ENCODE measurements around the gene MPP4. TPM values are rescaled to one million over a fixed set of nuclear protein-coding genes. Genes with fewer than 3 reads are reported as not detected.

The MPP4 gene
- total and polyA plus RNA-seq, 9 of the 15 experiments (the other 6 are each of a cell fraction or from before 2014, with no cell fraction given) = 0.03 to 0.08 TPM; not detected in 7

- no peak for FAIRE-seq
- no peak for ATAC-seq
- no peak for DNase-seq (ENCODE audit: extremely low read depth in 1 of 4, low spot score in 3 of 4)
- TF ChIP-seq SP1 (CRISPR knock-in tag; IDR thresholded peaks at IDR 0.05) (no peak), MITF (IDR thresholded peaks at IDR 0.05) (no peak)
- no peak overlapping the region for H3K4me3 ChIP-seq
- POLR2A ChIA-PET = no interaction called here
- CTCF ChIA-PET (ENCODE audit: low intra/inter-chr PET ratio) = no interaction called here
- in situ Hi-C loops (cut with MboI) = no loop called here
- H3K27me3 ChIP-seq (ENCODE audit: control insufficient read depth in 2 of 2, insufficient read depth in 2 of 2, low read length in 2 of 2) = no peaks in the 10 kb centered on the region
- 100% methylated on average over 1 of the region's 1 CpG for WGBS (ENCODE audit: insufficient coverage, low coverage, missing lambda C conversion rate)
- no peak overlapping the region for H3K9ac ChIP-seq (ENCODE audit: insufficient read depth in 1 of 2, low read depth in 2 of 2, low read length in 2 of 2)
- no peaks in the 10 kb centered on the region for H3K79me2 ChIP-seq (ENCODE audit: control insufficient read depth, insufficient read depth, low read length)
- no peak overlapping the region for H3K27ac ChIP-seq (ENCODE audit: extremely low read depth, low read depth, low read length)
- H3K4me2 ChIP-seq (ENCODE audit: insufficient read depth, low read length) = no peak overlapping the region
- no peaks in the 10 kb centered on the region for H3K9me3 ChIP-seq (replicated peaks; ENCODE audit: control insufficient read depth, insufficient read depth, low read depth, low read length)
- H3K9me1 ChIP-seq (ENCODE audit: control insufficient read depth, insufficient read depth, low read length) = no peaks in the 10 kb centered on the region
- no peaks in the 10 kb centered on the region for H4K20me1 ChIP-seq (replicated peaks; ENCODE audit: control insufficient read depth, insufficient read depth, low read length)
- no peaks in the 10 kb centered on the region for H3K4me1 ChIP-seq (replicated peaks in 1 of 2; ENCODE audit: control insufficient read depth in 2 of 2, insufficient read depth in 2 of 2, low read length in 2 of 2)
- intact Hi-C loops (cut with micrococcal nuclease) = no loop called here
- peaks cover 23% of the 10 kb centered on the region; the same call in 1 of the 3 replicates for H3K36me3 ChIP-seq (ENCODE audit: control insufficient read depth, insufficient read depth, low read length)
- BruUV-seq (replicated peaks) = no TSS peak
- no peak overlapping the region for H2AFZ ChIP-seq (ENCODE audit: low read depth, low read length)
Observed at GRCh38 chr2:201707142-201707541, 8.7 kb upstream of the MPP4 start.

- 65% methylated on average over 5 of the region's 5 CpGs for WGBS (ENCODE audit: insufficient coverage, low coverage, missing lambda C conversion rate)
- no peaks in the 10 kb centered on the region for H3K4me1 ChIP-seq (replicated peaks in 1 of 2; ENCODE audit: control insufficient read depth in 2 of 2, insufficient read depth in 2 of 2, low read length in 2 of 2)
- no peak overlapping the region for H2AFZ ChIP-seq (ENCODE audit: low read depth, low read length)
- H3K4me3 ChIP-seq = no peak overlapping the region
- H3K79me2 ChIP-seq (ENCODE audit: control insufficient read depth, insufficient read depth, low read length) = no peaks in the 10 kb centered on the region
- ChIA-PET POLR2A (no interaction called here), CTCF (ENCODE audit: low intra/inter-chr PET ratio) (no interaction called here)
- in situ Hi-C loops (cut with MboI) (no loop called here), intact Hi-C loops (cut with micrococcal nuclease) (no loop called here)
- no TSS peak for BruUV-seq (replicated peaks)
- no peak overlapping the region for H3K27ac ChIP-seq (ENCODE audit: extremely low read depth, low read depth, low read length)
- no peak for FAIRE-seq
- no peak overlapping the region for H3K4me2 ChIP-seq (ENCODE audit: insufficient read depth, low read length)
- no peaks in the 10 kb centered on the region for H3K27me3 ChIP-seq (ENCODE audit: control insufficient read depth in 2 of 2, insufficient read depth in 2 of 2, low read length in 2 of 2)
- no peak overlapping the region for H3K9ac ChIP-seq (ENCODE audit: insufficient read depth in 1 of 2, low read depth in 2 of 2, low read length in 2 of 2)
- H4K20me1 ChIP-seq (replicated peaks; ENCODE audit: control insufficient read depth, insufficient read depth, low read length) = no peaks in the 10 kb centered on the region
- DNase-seq (ENCODE audit: extremely low read depth in 1 of 4, low spot score in 3 of 4) = no peak
- H3K9me3 ChIP-seq (replicated peaks; ENCODE audit: control insufficient read depth, insufficient read depth, low read depth, low read length) = no peaks in the 10 kb centered on the region
- H3K9me1 ChIP-seq (ENCODE audit: control insufficient read depth, insufficient read depth, low read length) = no peaks in the 10 kb centered on the region
- peaks cover 15% of the 10 kb centered on the region; the same call in 1 of the 3 replicates for H3K36me3 ChIP-seq (ENCODE audit: control insufficient read depth, insufficient read depth, low read length)
- ATAC-seq = no peak
- TF ChIP-seq USF1 (CRISPR knock-in tag; IDR thresholded peaks at IDR 0.05) (no peak), GMEB1 (CRISPR knock-in tag; IDR thresholded peaks at IDR 0.05) (no peak), SMARCB1 (IDR thresholded peaks at IDR 0.05; ENCODE audit: insufficient read length, low read depth) (no peak), SMARCC2 (IDR thresholded peaks at IDR 0.05; ENCODE audit: low read depth) (no peak), ZNF764 (CRISPR knock-in tag; IDR thresholded peaks at IDR 0.05; ENCODE audit: low read depth) (no peak), FOXA1 (IDR thresholded peaks at IDR 0.05; ENCODE audit: borderline replicate concordance) (no peak), TRIM25 (IDR thresholded peaks at IDR 0.05; ENCODE audit: borderline replicate concordance) (no peak), SNRNP70 (optimal IDR thresholded peaks at IDR 0.05; ENCODE audit: low read depth, low read length) (no peak), RBM39 (optimal IDR thresholded peaks at IDR 0.05; ENCODE audit: low read depth, low read length) (no peak)
Observed at GRCh38 chr2:201704536-201704935, 6.1 kb upstream of the MPP4 start.

Measured in K562 (cell line).